ENCODE results near the gene ZNF678.
"Not testable (repeated sequence)": the region's sequence is repeated elsewhere in the genome, so short reads cannot be mapped to it uniquely, and the experiment has no call there.

The ZNF678 gene

GRCh38 chr1:227548448-227548847 is 14.9 kb upstream of the ZNF678 start:
- no peaks in the 10 kb centered on the region for H3K36me3 ChIP-seq (ENCODE audit: control insufficient read depth in 5 of 5, insufficient read depth in 5 of 5, low read length in 5 of 5)
- H3K27me3 ChIP-seq (ENCODE audit: control insufficient read depth in 5 of 5, insufficient read depth in 4 of 5, low read length in 5 of 5): no peaks in the 10 kb centered on the region
- no peaks in the 10 kb centered on the region for H3K4me1 ChIP-seq (ENCODE audit: control insufficient read depth in 5 of 5, insufficient read depth in 5 of 5, low read length in 5 of 5)
- H3K4me3 ChIP-seq (ENCODE audit: low read depth in 1 of 5, low read length in 5 of 5): no peak overlapping the region
- H3K9me3 ChIP-seq (ENCODE audit: control insufficient read depth in 5 of 5, low read length in 5 of 5): peaks cover 0 to 10% (median 0%) of the 10 kb centered on the region in 5 donors
- no peak overlapping the region for H3K9ac ChIP-seq (ENCODE audit: low read length in 5 of 5)
- H3K27ac ChIP-seq (ENCODE audit: low read depth, low read length): no peak overlapping the region

GRCh38 chr1:227549892-227550291 is 13.5 kb upstream of the ZNF678 start:
- Histone ChIP-seq H3K9me3 (ENCODE audit: control insufficient read depth in 5 of 5, low read length in 5 of 5) (peaks cover 0 to 10% (median 0%) of the 10 kb centered on the region in 5 donors), H3K36me3 (ENCODE audit: control insufficient read depth in 5 of 5, insufficient read depth in 5 of 5, low read length in 5 of 5) (no peaks in the 10 kb centered on the region), H3K27ac (ENCODE audit: low read depth, low read length) (no peak overlapping the region), H3K27me3 (ENCODE audit: control insufficient read depth in 5 of 5, insufficient read depth in 4 of 5, low read length in 5 of 5) (no peaks in the 10 kb centered on the region), H3K4me3 (ENCODE audit: low read depth in 1 of 5, low read length in 5 of 5) (no peak overlapping the region), H3K9ac (ENCODE audit: low read length in 5 of 5) (no peak overlapping the region), H3K4me1 (ENCODE audit: control insufficient read depth in 5 of 5, insufficient read depth in 5 of 5, low read length in 5 of 5) (no peaks in the 10 kb centered on the region)

GRCh38 chr1:227551881-227552280 is 11.5 kb upstream of the ZNF678 start:
- not testable (repeated sequence) for H3K4me1 ChIP-seq (ENCODE audit: control insufficient read depth in 5 of 5, insufficient read depth in 5 of 5, low read length in 5 of 5); H3K4me3 ChIP-seq (ENCODE audit: low read depth in 1 of 5, low read length in 5 of 5); H3K9ac ChIP-seq (ENCODE audit: low read length in 5 of 5); H3K36me3 ChIP-seq (ENCODE audit: control insufficient read depth in 5 of 5, insufficient read depth in 5 of 5, low read length in 5 of 5); H3K27me3 ChIP-seq (ENCODE audit: control insufficient read depth in 5 of 5, insufficient read depth in 4 of 5, low read length in 5 of 5); H3K27ac ChIP-seq (ENCODE audit: low read depth, low read length); H3K9me3 ChIP-seq (ENCODE audit: control insufficient read depth in 5 of 5, low read length in 5 of 5)

- Histone ChIP-seq H3K9me3 (ENCODE audit: control insufficient read depth in 5 of 5, low read length in 5 of 5) (peaks cover 0 to 10% (median 0%) of the 10 kb centered on the region in 5 donors), H3K9ac (ENCODE audit: low read length in 5 of 5) (no peak overlapping the region), H3K27ac (ENCODE audit: low read depth, low read length) (no peak overlapping the region), H3K27me3 (ENCODE audit: control insufficient read depth in 5 of 5, insufficient read depth in 4 of 5, low read length in 5 of 5) (peaks cover 4 to 31% (median 27%) of the 10 kb centered on the region in 5 donors), H3K36me3 (ENCODE audit: control insufficient read depth in 5 of 5, insufficient read depth in 5 of 5, low read length in 5 of 5) (no peaks in the 10 kb centered on the region), H3K4me3 (ENCODE audit: low read depth in 1 of 5, low read length in 5 of 5) (no peak overlapping the region), H3K4me1 (ENCODE audit: control insufficient read depth in 5 of 5, insufficient read depth in 5 of 5, low read length in 5 of 5) (peaks cover 0 to 8% (median 6%) of the 10 kb centered on the region in 5 donors)
These were observed 7.1 kb upstream of the ZNF678 start for GRCh38 chr1:227556288-227556687.

- H3K4me1 ChIP-seq (ENCODE audit: control insufficient read depth in 5 of 5, insufficient read depth in 5 of 5, low read length in 5 of 5): peaks cover 0 to 9% (median 6%) of the 10 kb centered on the region in 5 donors
- no peak overlapping the region for H3K4me3 ChIP-seq (ENCODE audit: low read depth in 1 of 5, low read length in 5 of 5)
- H3K27ac ChIP-seq (ENCODE audit: low read depth, low read length): no peak overlapping the region
- no peaks in the 10 kb centered on the region for H3K36me3 ChIP-seq (ENCODE audit: control insufficient read depth in 5 of 5, insufficient read depth in 5 of 5, low read length in 5 of 5)
- no peak overlapping the region for H3K9ac ChIP-seq (ENCODE audit: low read length in 5 of 5)
- H3K27me3 ChIP-seq (ENCODE audit: control insufficient read depth in 5 of 5, insufficient read depth in 4 of 5, low read length in 5 of 5): peaks cover 4 to 39% (median 29%) of the 10 kb centered on the region in 5 donors
- no peaks in the 10 kb centered on the region for H3K9me3 ChIP-seq (ENCODE audit: control insufficient read depth in 5 of 5, low read length in 5 of 5)
These were observed 5.2 kb upstream of the ZNF678 start for GRCh38 chr1:227557962-227558725.

GRCh38 chr1:227558732-227559262 is 4.6 kb upstream of the ZNF678 start:
- Histone ChIP-seq H3K36me3 (ENCODE audit: control insufficient read depth in 5 of 5, insufficient read depth in 5 of 5, low read length in 5 of 5) (no peaks in the 10 kb centered on the region), H3K9ac (ENCODE audit: low read length in 5 of 5) (no peak overlapping the region), H3K4me3 (ENCODE audit: low read depth in 1 of 5, low read length in 5 of 5) (no peak overlapping the region), H3K27ac (ENCODE audit: low read depth, low read length) (no peak overlapping the region), H3K27me3 (ENCODE audit: control insufficient read depth in 5 of 5, insufficient read depth in 4 of 5, low read length in 5 of 5) (peaks cover 4 to 39% (median 29%) of the 10 kb centered on the region in 5 donors), H3K4me1 (ENCODE audit: control insufficient read depth in 5 of 5, insufficient read depth in 5 of 5, low read length in 5 of 5) (peaks cover 0 to 10% (median 8%) of the 10 kb centered on the region in 5 donors), H3K9me3 (ENCODE audit: control insufficient read depth in 5 of 5, low read length in 5 of 5) (no peaks in the 10 kb centered on the region)

GRCh38 chr1:227559499-227559898 is 3.9 kb upstream of the ZNF678 start:
- no peaks in the 10 kb centered on the region for H3K9me3 ChIP-seq (ENCODE audit: control insufficient read depth in 5 of 5, low read length in 5 of 5)
- H3K9ac ChIP-seq (ENCODE audit: low read length in 5 of 5): no peak overlapping the region
- H3K4me1 ChIP-seq (ENCODE audit: control insufficient read depth in 5 of 5, insufficient read depth in 5 of 5, low read length in 5 of 5): peaks cover 0 to 17% (median 15%) of the 10 kb centered on the region in 5 donors
- H3K27ac ChIP-seq (ENCODE audit: low read depth, low read length): no peak overlapping the region
- no peak overlapping the region for H3K4me3 ChIP-seq (ENCODE audit: low read depth in 1 of 5, low read length in 5 of 5)
- peaks cover 4 to 39% (median 29%) of the 10 kb centered on the region in 5 donors for H3K27me3 ChIP-seq (ENCODE audit: control insufficient read depth in 5 of 5, insufficient read depth in 4 of 5, low read length in 5 of 5)
- H3K36me3 ChIP-seq (ENCODE audit: control insufficient read depth in 5 of 5, insufficient read depth in 5 of 5, low read length in 5 of 5): no peaks in the 10 kb centered on the region

- Histone ChIP-seq H3K27me3 (ENCODE audit: control insufficient read depth in 5 of 5, insufficient read depth in 4 of 5, low read length in 5 of 5) (peaks cover 4 to 39% (median 29%) of the 10 kb centered on the region in 5 donors), H3K4me1 (ENCODE audit: control insufficient read depth in 5 of 5, insufficient read depth in 5 of 5, low read length in 5 of 5) (peaks cover 0 to 18% (median 16%) of the 10 kb centered on the region in 5 donors), H3K27ac (ENCODE audit: low read depth, low read length) (no peak overlapping the region), H3K4me3 (ENCODE audit: low read depth in 1 of 5, low read length in 5 of 5) (no peak overlapping the region), H3K9ac (ENCODE audit: low read length in 5 of 5) (no peak overlapping the region), H3K36me3 (ENCODE audit: control insufficient read depth in 5 of 5, insufficient read depth in 5 of 5, low read length in 5 of 5) (no peaks in the 10 kb centered on the region), H3K9me3 (ENCODE audit: control insufficient read depth in 5 of 5, low read length in 5 of 5) (no peaks in the 10 kb centered on the region)
These were observed 3.4 kb upstream of the ZNF678 start for GRCh38 chr1:227559926-227560325.

GRCh38 chr1:227560393-227561173 is 2.8 kb upstream of the ZNF678 start:
- H3K4me3 ChIP-seq (ENCODE audit: low read depth in 1 of 5, low read length in 5 of 5): peak overlapping the region in 4 of 5 donors; percentile 42 to 55 (median 51)
- no peaks in the 10 kb centered on the region for H3K9me3 ChIP-seq (ENCODE audit: control insufficient read depth in 5 of 5, low read length in 5 of 5)
- no peaks in the 10 kb centered on the region for H3K36me3 ChIP-seq (ENCODE audit: control insufficient read depth in 5 of 5, insufficient read depth in 5 of 5, low read length in 5 of 5)
- no peak overlapping the region for H3K27ac ChIP-seq (ENCODE audit: low read depth, low read length)
- peaks cover 0 to 18% (median 16%) of the 10 kb centered on the region in 5 donors for H3K4me1 ChIP-seq (ENCODE audit: control insufficient read depth in 5 of 5, insufficient read depth in 5 of 5, low read length in 5 of 5)
- no peak overlapping the region for H3K9ac ChIP-seq (ENCODE audit: low read length in 5 of 5)
- peaks cover 4 to 39% (median 29%) of the 10 kb centered on the region in 5 donors for H3K27me3 ChIP-seq (ENCODE audit: control insufficient read depth in 5 of 5, insufficient read depth in 4 of 5, low read length in 5 of 5)

Measured in subcutaneous abdominal adipose tissue (tissue), 5 donors.